Fibroblast of lung (primary cell): ENCODE results near the gene HOXD11. TPM values are rescaled to one million over a fixed set of nuclear protein-coding genes. Genes with fewer than 3 reads are reported as not detected.

ENCODE experiments used
- DNase-seq, 2 donors: peaks; one replicate each; pipeline versions ENCODE4 v3.0.0 to v3.0.0-alpha.2; 2010; ENCODE audit warnings: low read depth in 2 of 2
- H2AFZ ChIP-seq: 2 replicates; pipeline ENCODE4 v1.5.1; 2012; ENCODE audit warnings: low read length, control low read depth, inconsistent platforms
- H3K27ac ChIP-seq: 2 replicates; pipeline ENCODE4 v1.5.1; 2011; ENCODE audit warnings: low read length, control low read depth; ENCODE audit not compliant: insufficient read depth
- H3K27me3 ChIP-seq: 2 replicates; pipeline ENCODE4 v1.5.1; 2011; ENCODE audit warnings: mild to moderate bottlenecking, low read length; ENCODE audit not compliant: control insufficient read depth, insufficient read depth
- H3K36me3 ChIP-seq: 2 replicates; pipeline ENCODE4 v1.5.1; 2011; ENCODE audit warnings: low read length; ENCODE audit not compliant: control insufficient read depth, insufficient read depth
- H3K4me1 ChIP-seq: 2 replicates; pipeline ENCODE4 v1.5.1; 2011; ENCODE audit warnings: low read length; ENCODE audit not compliant: control insufficient read depth, insufficient read depth; ENCODE audit errors: extremely low read depth
- H3K4me2 ChIP-seq: 2 replicates; pipeline ENCODE4 v1.5.1; 2011; ENCODE audit warnings: low read length, control low read depth; ENCODE audit not compliant: insufficient read depth; ENCODE audit errors: extremely low read depth
- H3K4me3 ChIP-seq, 4 experiments: fragments of 200-600 bp in 1 of 4; sonication (generic) in 1 of 4; replicated peaks in 1 of 4; 2 replicates each; pipeline ENCODE4 v1.5.1; 2011 to 2016; ENCODE audit warnings: low read length in 4 of 4, low read depth in 3 of 4, mild to moderate bottlenecking in 3 of 4, control low read depth in 2 of 4, inconsistent platforms in 1 of 4, mixed read lengths in 1 of 4; ENCODE audit not compliant: insufficient read depth in 1 of 4; ENCODE audit errors: control extremely low read depth in 1 of 4
- H3K79me2 ChIP-seq: 2 replicates; pipeline ENCODE4 v1.5.1; 2012; ENCODE audit warnings: mild to moderate bottlenecking, low read length, inconsistent platforms; ENCODE audit not compliant: control insufficient read depth, insufficient read depth
- H3K9ac ChIP-seq: 2 replicates; pipeline ENCODE4 v1.5.1; 2011; ENCODE audit warnings: mild to moderate bottlenecking, low read length, control low read depth; ENCODE audit not compliant: insufficient read depth
- H3K9me3 ChIP-seq: 2 replicates; pipeline ENCODE4 v1.5.1; 2012; ENCODE audit warnings: low read depth, low read length; ENCODE audit not compliant: control insufficient read depth, insufficient read depth
- H4K20me1 ChIP-seq: 2 replicates; pipeline ENCODE4 v1.5.1; 2011; ENCODE audit warnings: low read length; ENCODE audit not compliant: control insufficient read depth, insufficient read depth; ENCODE audit errors: extremely low read depth
- CTCF ChIP-seq, 2 donors: IDR thresholded peaks in 1 of 2; conservative IDR thresholded peaks in 1 of 2; 1 replicate in 1 of 2; 2 replicates in 1 of 2; pipeline ENCODE4 v1.5.1; 2011 to 2012; ENCODE audit warnings: low read length in 2 of 2, control low read depth in 1 of 2, inconsistent platforms in 1 of 2, low read depth in 1 of 2, mild to moderate bottlenecking in 1 of 2
- EZH2 ChIP-seq: IDR thresholded peaks from 2 replicates; pipeline ENCODE4 v1.5.1; 2012; ENCODE audit warnings: low read length, control low read depth, mild to moderate bottlenecking; ENCODE audit errors: missing control alignments
- polyA plus RNA-seq, 2 donors: library from polyadenylated mRNA; depleted of rRNA in 1 of 2; stranded (reverse) in 1 of 2; unstranded in 1 of 2; fragments of >200 nt; gene quantifications; 2 replicates each; pipeline ENCODE4 v1.2.1, GENCODE V29; 2011 to 2012; ENCODE audit warnings: missing spikeins in 1 of 2
- total RNA-seq: library from RNA; depleted of rRNA; stranded (reverse); fragments of >200 nt; gene quantifications from 2 replicates; pipeline ENCODE4 v1.2.1, GENCODE V29; 2014

Gene HOXD11
- total and polyA plus RNA-seq, 2 donors (not counting 1 experiment from before 2014, with no cell fraction given): not detected

GRCh38 chr2:176127774-176128072, 20.6 kb downstream of the HOXD11 start:
- no peak overlapping the region for H3K9ac ChIP-seq
- H2AFZ ChIP-seq: no peak overlapping the region
- no peak for DNase-seq
- H4K20me1 ChIP-seq: no peaks in the 10 kb centered on the region
- H3K27ac ChIP-seq: no peak overlapping the region
- no peaks in the 10 kb centered on the region for H3K79me2 ChIP-seq
- no peaks in the 10 kb centered on the region for H3K9me3 ChIP-seq
- peaks cover 78% of the 10 kb centered on the region for H3K27me3 ChIP-seq
- H3K4me1 ChIP-seq: no peaks in the 10 kb centered on the region
- no peak overlapping the region for H3K4me3 ChIP-seq
- H3K4me2 ChIP-seq: no peak overlapping the region
- TF ChIP-seq CTCF (conservative IDR thresholded peaks at IDR 0.05 in 1 of 2, IDR thresholded peaks at IDR 0.05 in 1 of 2; ENCODE audit: low read depth in 1 of 2, low read length in 2 of 2) (no peak), EZH2 (no peak)
- H3K36me3 ChIP-seq: no peaks in the 10 kb centered on the region

- no peaks in the 10 kb centered on the region for H3K9me3 ChIP-seq
- H3K36me3 ChIP-seq: no peaks in the 10 kb centered on the region
- H3K27ac ChIP-seq: no peak overlapping the region
- H3K9ac ChIP-seq: no peak overlapping the region
- no peak overlapping the region for H3K4me3 ChIP-seq
- no peaks in the 10 kb centered on the region for H4K20me1 ChIP-seq
- H3K79me2 ChIP-seq: no peaks in the 10 kb centered on the region
- H3K27me3 ChIP-seq: peaks cover 78% of the 10 kb centered on the region
- no peak for DNase-seq
- H3K4me2 ChIP-seq: no peak overlapping the region
- TF ChIP-seq EZH2: no peak
- no peak for TF ChIP-seq CTCF (conservative IDR thresholded peaks at IDR 0.05 in 1 of 2, IDR thresholded peaks at IDR 0.05 in 1 of 2; ENCODE audit: low read depth in 1 of 2, low read length in 2 of 2)
- H2AFZ ChIP-seq: no peak overlapping the region
- no peaks in the 10 kb centered on the region for H3K4me1 ChIP-seq
Measured at GRCh38 chr2:176128172-176128981, 21.3 kb downstream of the HOXD11 start.

- no peak for TF ChIP-seq CTCF (conservative IDR thresholded peaks at IDR 0.05 in 1 of 2, IDR thresholded peaks at IDR 0.05 in 1 of 2; ENCODE audit: low read depth in 1 of 2, low read length in 2 of 2)
- TF ChIP-seq EZH2: peak; percentile 51
- no peak within 1 kb of the TSS for H2AFZ ChIP-seq
- H3K4me1 ChIP-seq: no peaks in the 10 kb centered on the region
- peaks cover 76% of the 10 kb centered on the region for H3K27me3 ChIP-seq
- no peaks in the 10 kb centered on the region for H3K79me2 ChIP-seq
- H3K36me3 ChIP-seq: no peaks in the 10 kb centered on the region
- H3K27ac ChIP-seq: no peak within 1 kb of the TSS
- no peak within 1 kb of the TSS for H3K4me2 ChIP-seq
- peak within 1 kb of the TSS in 1 of 4 experiments; percentile 7 for H3K4me3 ChIP-seq
- H3K9me3 ChIP-seq: no peaks in the 10 kb centered on the region
- DNase-seq: peak; percentile 22 to 56
- H3K9ac ChIP-seq: no peak within 1 kb of the TSS
- no peaks in the 10 kb centered on the region for H4K20me1 ChIP-seq
Measured at GRCh38 chr2:176128982-176129796, 22.1 kb downstream of the HOXD11 start, which contains the start of gene HOXD8. HOXD8 (plus strand) TSS chr2:176129705; CDS start chr2:176130367, 662 bp downstream.
